IPS-18c (cell line): ENCODE measurements around the gene ENPP5.
A peak's percentile ranks its signal among the peaks of the same experiment; 100 is the strongest.
"Not testable (repeated sequence)": the region's sequence is repeated elsewhere in the genome, so short reads cannot be mapped to it uniquely, and the experiment has no call there.

ENCODE experiments used
- H3K4me3 ChIP-seq: 2 replicates; pipeline ENCODE4 v1.7.0; 2013; ENCODE audit warnings: low read depth, mild to moderate bottlenecking, low read length, moderate library complexity; ENCODE audit not compliant: insufficient read depth
- H3K9me3 ChIP-seq: one replicate; pipeline ENCODE4 v1.6.1; 2013; ENCODE audit warnings: mild to moderate bottlenecking, low read length, moderate library complexity; ENCODE audit not compliant: control insufficient read depth, insufficient read depth

Gene ENPP5

GRCh38 chr6:46129629-46130511 lies 40.9 kb downstream of the ENPP5 start, which contains the start of gene ENPP4:
Gene ENPP4, plus strand, starts transcription at chr6:46129989. Its CDS starts 9,595 bp downstream, at chr6:46139584.
- Histone ChIP-seq H3K9me3 (no peaks in the 10 kb centered on the region), H3K4me3 (peak within 1 kb of the TSS; percentile 52)

GRCh38 chr6:46129291-46129628 lies 41.5 kb downstream of the ENPP5 start:
- Histone ChIP-seq H3K9me3 (no peaks in the 10 kb centered on the region), H3K4me3 (peak overlapping the region; percentile 52)

GRCh38 chr6:46128476-46128875 lies 42.3 kb downstream of the ENPP5 start:
- Histone ChIP-seq H3K9me3 (no peaks in the 10 kb centered on the region), H3K4me3 (no peak overlapping the region)

GRCh38 chr6:46119679-46120078 lies 51.1 kb downstream of the ENPP5 start:
- not testable (repeated sequence) for H3K9me3 ChIP-seq, H3K4me3 ChIP-seq

GRCh38 chr6:46118836-46119235 lies 51.9 kb downstream of the ENPP5 start:
- Histone ChIP-seq H3K9me3 (no peaks in the 10 kb centered on the region), H3K4me3 (no peak overlapping the region)

GRCh38 chr6:46118157-46118556 lies 52.6 kb downstream of the ENPP5 start:
- no peak overlapping the region for H3K4me3 ChIP-seq
- no peaks in the 10 kb centered on the region for H3K9me3 ChIP-seq

- H3K9me3 ChIP-seq: no peaks in the 10 kb centered on the region
- H3K4me3 ChIP-seq: no peak overlapping the region
These were observed 54.5 kb downstream of the ENPP5 start for GRCh38 chr6:46116289-46116688.

GRCh38 chr6:46115634-46116033 lies 55.1 kb downstream of the ENPP5 start:
- H3K4me3 ChIP-seq: no peak overlapping the region
- no peaks in the 10 kb centered on the region for H3K9me3 ChIP-seq

GRCh38 chr6:46113370-46113769 lies 57.4 kb downstream of the ENPP5 start:
- no peak overlapping the region for H3K4me3 ChIP-seq
- H3K9me3 ChIP-seq: peaks cover 3% of the 10 kb centered on the region
